ENCODE measurements around the gene IYD. TPM values are rescaled to one million over a fixed set of nuclear protein-coding genes. Genes with fewer than 3 reads are reported as not detected.
A peak's percentile ranks its signal among the peaks of the same experiment; 100 is the strongest.

Gene IYD
- total and polyA plus RNA-seq, 2 donors from 2014 or later = 2.3 to 6.0 TPM

GRCh38 chr6:150343434-150343833 lies 25.4 kb upstream of the IYD start:
- no peak overlapping the region for H3K9ac ChIP-seq (ENCODE audit: low read length in 3 of 3)
- no peak for TF ChIP-seq CTCF (IDR thresholded peaks at IDR 0.05; ENCODE audit: borderline replicate concordance, extremely low read depth, insufficient read depth)
- H3K4me1 ChIP-seq (ENCODE audit: control insufficient read depth in 2 of 3, insufficient read depth in 2 of 3, low read depth in 1 of 3, low read length in 3 of 3) = no peaks in the 10 kb centered on the region
- intact Hi-C loops (cut with DNase I) = no loop called here
- no peaks in the 10 kb centered on the region for H3K27me3 ChIP-seq (ENCODE audit: control insufficient read depth, insufficient read depth, low read length)
- H3K4me3 ChIP-seq (ENCODE audit: low read length in 3 of 3) = no peak overlapping the region
- H3K36me3 ChIP-seq (ENCODE audit: control insufficient read depth in 2 of 3, insufficient read depth in 3 of 3, low read length in 3 of 3) = no peaks in the 10 kb centered on the region
- H3K27ac ChIP-seq (ENCODE audit: low read depth in 2 of 2, low read length in 2 of 2) = no peak overlapping the region
- FAIRE-seq (no peak), DNase-seq (no peak)
- H3K9me3 ChIP-seq (ENCODE audit: control insufficient read depth in 2 of 3, insufficient read depth in 1 of 3, low read length in 3 of 3) = no peaks in the 10 kb centered on the region

GRCh38 chr6:150345781-150346180 lies 23.0 kb upstream of the IYD start:
- intact Hi-C loops (cut with DNase I) = no loop called here
- Histone ChIP-seq H3K9me3 (ENCODE audit: control insufficient read depth in 2 of 3, insufficient read depth in 1 of 3, low read length in 3 of 3) (no peaks in the 10 kb centered on the region), H3K27ac (ENCODE audit: low read depth in 2 of 2, low read length in 2 of 2) (no peak overlapping the region), H3K4me1 (ENCODE audit: control insufficient read depth in 2 of 3, insufficient read depth in 2 of 3, low read depth in 1 of 3, low read length in 3 of 3) (no peaks in the 10 kb centered on the region), H3K9ac (ENCODE audit: low read length in 3 of 3) (no peak overlapping the region), H3K27me3 (ENCODE audit: control insufficient read depth, insufficient read depth, low read length) (no peaks in the 10 kb centered on the region), H3K4me3 (ENCODE audit: low read length in 3 of 3) (no peak overlapping the region), H3K36me3 (ENCODE audit: control insufficient read depth in 2 of 3, insufficient read depth in 3 of 3, low read length in 3 of 3) (no peaks in the 10 kb centered on the region)
- no peak for TF ChIP-seq CTCF (IDR thresholded peaks at IDR 0.05; ENCODE audit: borderline replicate concordance, extremely low read depth, insufficient read depth)
- FAIRE-seq (no peak), DNase-seq (no peak)

GRCh38 chr6:150346346-150346745 lies 22.5 kb upstream of the IYD start:
- H3K27me3 ChIP-seq (ENCODE audit: control insufficient read depth, insufficient read depth, low read length) = no peaks in the 10 kb centered on the region
- no peak for TF ChIP-seq CTCF (IDR thresholded peaks at IDR 0.05; ENCODE audit: borderline replicate concordance, extremely low read depth, insufficient read depth)
- H3K9me3 ChIP-seq (ENCODE audit: control insufficient read depth in 2 of 3, insufficient read depth in 1 of 3, low read length in 3 of 3) = no peaks in the 10 kb centered on the region
- DNase-seq (peak in 1 of 5 donors; percentile 23), FAIRE-seq (no peak)
- no peak overlapping the region for H3K4me3 ChIP-seq (ENCODE audit: low read length in 3 of 3)
- intact Hi-C loops (cut with DNase I) = no loop called here
- H3K27ac ChIP-seq (ENCODE audit: low read depth in 2 of 2, low read length in 2 of 2) = no peak overlapping the region
- no peak overlapping the region for H3K9ac ChIP-seq (ENCODE audit: low read length in 3 of 3)
- no peaks in the 10 kb centered on the region for H3K4me1 ChIP-seq (ENCODE audit: control insufficient read depth in 2 of 3, insufficient read depth in 2 of 3, low read depth in 1 of 3, low read length in 3 of 3)
- H3K36me3 ChIP-seq (ENCODE audit: control insufficient read depth in 2 of 3, insufficient read depth in 3 of 3, low read length in 3 of 3) = no peaks in the 10 kb centered on the region

GRCh38 chr6:150347845-150348244 lies 21.0 kb upstream of the IYD start:
- intact Hi-C loops (cut with DNase I) = no loop called here
- Histone ChIP-seq H3K36me3 (ENCODE audit: control insufficient read depth in 2 of 3, insufficient read depth in 3 of 3, low read length in 3 of 3) (no peaks in the 10 kb centered on the region), H3K27me3 (ENCODE audit: control insufficient read depth, insufficient read depth, low read length) (no peaks in the 10 kb centered on the region), H3K27ac (ENCODE audit: low read depth in 2 of 2, low read length in 2 of 2) (no peak overlapping the region), H3K4me3 (ENCODE audit: low read length in 3 of 3) (no peak overlapping the region), H3K9me3 (ENCODE audit: control insufficient read depth in 2 of 3, insufficient read depth in 1 of 3, low read length in 3 of 3) (no peaks in the 10 kb centered on the region), H3K4me1 (ENCODE audit: control insufficient read depth in 2 of 3, insufficient read depth in 2 of 3, low read depth in 1 of 3, low read length in 3 of 3) (no peaks in the 10 kb centered on the region), H3K9ac (ENCODE audit: low read length in 3 of 3) (no peak overlapping the region)
- DNase-seq (no peak), FAIRE-seq (no peak)
- TF ChIP-seq CTCF (IDR thresholded peaks at IDR 0.05; ENCODE audit: borderline replicate concordance, extremely low read depth, insufficient read depth) = no peak
